Mucosa of descending colon (tissue), 3 donors: Measurements from ENCODE around the gene CHN2. TPM values are rescaled to one million over a fixed set of nuclear protein-coding genes. Genes with fewer than 3 reads are reported as not detected.

Experiments
- ATAC-seq: fragments of 200-7000 bp; cut with Tn5 transposase; one replicate; pipeline ENCODE4 v1.9.1; 2020; ENCODE audit warnings: mild to moderate bottlenecking, moderate library complexity
- DNase-seq, 3 donors: peaks; one replicate each; pipeline ENCODE4 v3.0.0-alpha.2; 2020
- H3K36me3 ChIP-seq: fragments of 200-600 bp; one replicate; pipeline ENCODE4 v1.8.0; 2021; ENCODE audit warnings: low read depth, mild to moderate bottlenecking
- H3K4me1 ChIP-seq: fragments of 200-600 bp; one replicate; pipeline ENCODE4 v1.8.0; 2021; ENCODE audit warnings: low read depth, mild to moderate bottlenecking
- H3K4me3 ChIP-seq: fragments of 200-600 bp; one replicate; pipeline ENCODE4 v1.8.0; 2021; ENCODE audit warnings: mild to moderate bottlenecking
- H3K9me3 ChIP-seq: fragments of 200-600 bp; one replicate; pipeline ENCODE4 v1.8.0; 2021; ENCODE audit warnings: mild to moderate bottlenecking
- intact Hi-C, 2 donors: fragments of 100-400 bp; cut with DNase I in 1 of 2; cut with micrococcal nuclease in 1 of 2; formaldehyde crosslinking; loops; one replicate each; pipeline versions ENCODE4 v1.11.0 to v1.11.1; 2022; cut with DNase I, micrococcal nuclease
- total RNA-seq, 3 donors: library from RNA; stranded (reverse); fragmentation: NEBNext Ultra II Directional in 2 of 3; extraction: Animal tissue kit (Norgen Biotek cat#: 25700) in 2 of 3; gene quantifications; one replicate each; pipeline versions ENCODE4 v1.2.1 to v1.2.4, GENCODE V29; 2021 to 2023
- TF ChIP-seq, protein P1 (sequence below): fragments of 200-600 bp; IDR thresholded peaks from one replicate; pipeline ENCODE4 v1.8.0; 2022; ENCODE audit warnings: antibody characterized with exemption, mild to moderate bottlenecking
- donor health status: DM: no; HTN: no; CAD: no; lungs with moderate emphysema.
- donor health status: DM: no; HTN: no; CAD: no.
- donor health status: DM: no; HTN: yes; CAD: no.

CHN2 gene
- total RNA-seq, 3 donors from 2014 or later = 18.7 to 41.5 (median 27.6) TPM

DNA sequence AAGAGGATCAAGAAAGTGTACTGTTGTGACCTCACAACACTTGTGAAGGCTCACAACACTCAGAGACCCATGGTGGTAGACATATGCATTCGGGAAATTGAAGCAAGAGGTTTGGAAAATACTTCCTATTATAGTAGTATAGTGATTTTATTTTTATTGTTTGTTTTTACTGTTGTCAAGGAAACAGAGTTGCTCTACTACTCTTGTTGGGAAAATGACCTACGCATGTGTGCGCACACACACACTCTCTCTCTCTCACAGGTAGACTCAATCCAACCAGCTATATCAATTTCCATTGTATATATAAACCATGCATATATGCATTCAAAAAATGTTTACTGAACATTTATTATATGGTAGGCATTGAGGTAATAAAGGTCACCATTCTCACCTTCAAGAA, 305.4 kb downstream of the CHN2 start:
- H3K36me3 ChIP-seq = no peaks in the 10 kb centered on the region
- intact Hi-C loops = no loop called here
- no peak overlapping the region for H3K4me3 ChIP-seq
- H3K4me1 ChIP-seq = no peaks in the 10 kb centered on the region
- DNase-seq (no peak), ATAC-seq (peak; percentile 79)
- TF ChIP-seq, protein P1, sequence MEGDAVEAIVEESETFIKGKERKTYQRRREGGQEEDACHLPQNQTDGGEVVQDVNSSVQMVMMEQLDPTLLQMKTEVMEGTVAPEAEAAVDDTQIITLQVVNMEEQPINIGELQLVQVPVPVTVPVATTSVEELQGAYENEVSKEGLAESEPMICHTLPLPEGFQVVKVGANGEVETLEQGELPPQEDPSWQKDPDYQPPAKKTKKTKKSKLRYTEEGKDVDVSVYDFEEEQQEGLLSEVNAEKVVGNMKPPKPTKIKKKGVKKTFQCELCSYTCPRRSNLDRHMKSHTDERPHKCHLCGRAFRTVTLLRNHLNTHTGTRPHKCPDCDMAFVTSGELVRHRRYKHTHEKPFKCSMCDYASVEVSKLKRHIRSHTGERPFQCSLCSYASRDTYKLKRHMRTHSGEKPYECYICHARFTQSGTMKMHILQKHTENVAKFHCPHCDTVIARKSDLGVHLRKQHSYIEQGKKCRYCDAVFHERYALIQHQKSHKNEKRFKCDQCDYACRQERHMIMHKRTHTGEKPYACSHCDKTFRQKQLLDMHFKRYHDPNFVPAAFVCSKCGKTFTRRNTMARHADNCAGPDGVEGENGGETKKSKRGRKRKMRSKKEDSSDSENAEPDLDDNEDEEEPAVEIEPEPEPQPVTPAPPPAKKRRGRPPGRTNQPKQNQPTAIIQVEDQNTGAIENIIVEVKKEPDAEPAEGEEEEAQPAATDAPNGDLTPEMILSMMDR = no peak
- H3K9me3 ChIP-seq = no peaks in the 10 kb centered on the region

DNA sequence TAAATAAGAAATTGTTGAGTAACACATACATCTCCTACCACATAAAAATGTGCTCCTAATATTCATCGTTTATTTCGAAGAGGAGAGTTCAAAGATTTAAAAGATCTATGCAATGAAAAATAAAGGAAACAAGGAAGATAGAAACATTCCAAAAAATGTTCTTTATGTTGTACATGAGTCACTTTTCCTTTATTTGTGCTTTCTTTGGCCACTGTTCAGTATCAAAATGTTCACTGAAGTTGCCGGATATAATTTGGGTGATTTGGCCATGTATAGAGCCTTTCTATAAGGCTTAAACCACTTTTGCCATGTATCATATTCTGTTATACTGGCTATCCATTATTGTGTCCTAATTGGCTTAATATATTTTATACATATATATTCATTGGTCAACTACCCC, 306.1 kb downstream of the CHN2 start:
- intact Hi-C loops = no loop called here
- DNase-seq (no peak), ATAC-seq (no peak)
- H3K4me1 ChIP-seq = no peaks in the 10 kb centered on the region
- TF ChIP-seq, protein P1 = no peak
- no peak overlapping the region for H3K4me3 ChIP-seq
- H3K36me3 ChIP-seq = no peaks in the 10 kb centered on the region
- no peaks in the 10 kb centered on the region for H3K9me3 ChIP-seq

DNA sequence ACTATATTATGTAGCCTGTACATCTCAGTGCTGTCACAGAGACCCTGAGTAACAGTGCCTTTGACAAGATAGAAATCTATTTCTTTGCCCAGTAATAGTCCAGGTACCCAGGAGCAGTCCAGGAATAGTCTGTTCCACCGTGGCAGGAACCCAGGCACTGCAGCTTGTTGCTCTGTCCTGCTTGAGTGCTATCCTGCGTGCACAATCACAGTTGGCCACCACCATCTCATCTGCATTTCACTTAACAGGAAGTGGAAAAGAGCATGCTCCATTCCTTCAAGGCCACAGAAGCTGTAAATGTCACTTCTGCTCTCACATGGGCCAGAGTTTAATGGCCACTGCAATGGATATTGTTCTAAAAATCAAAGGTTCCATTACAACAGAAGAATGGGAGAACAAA, 307.6 kb downstream of the CHN2 start:
- no peaks in the 10 kb centered on the region for H3K36me3 ChIP-seq
- DNase-seq = no peak

DNA sequence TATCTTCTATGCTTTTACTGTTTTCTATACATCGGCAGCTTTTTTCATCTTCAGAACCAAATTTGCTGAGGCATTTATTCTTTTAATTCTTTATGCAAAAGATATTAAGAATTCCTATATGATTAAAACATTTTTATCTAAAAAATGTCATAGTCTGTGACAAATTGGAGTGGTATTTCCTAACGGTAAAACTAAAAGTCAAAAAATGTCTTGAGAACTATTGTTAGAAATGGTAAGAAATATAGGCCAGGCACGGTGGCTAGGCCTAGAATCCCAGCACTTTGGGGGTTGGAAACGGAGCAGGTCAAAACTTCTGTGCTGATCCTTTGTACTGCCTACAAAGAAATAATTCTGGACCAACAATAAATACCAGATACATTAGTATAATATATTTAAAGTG, 311.4 kb downstream of the CHN2 start:
- DNase-seq (no peak), ATAC-seq (no peak)
- H3K36me3 ChIP-seq = no peaks in the 10 kb centered on the region
- TF ChIP-seq, protein P1 = no peak
- H3K9me3 ChIP-seq = no peaks in the 10 kb centered on the region
- intact Hi-C loops = no loop called here
- H3K4me3 ChIP-seq = no peak overlapping the region
- H3K4me1 ChIP-seq = no peaks in the 10 kb centered on the region

More for the DNA sequence above, 307.6 kb downstream of the CHN2 start:
- H3K4me1 ChIP-seq = no peaks in the 10 kb centered on the region
- no peaks in the 10 kb centered on the region for H3K9me3 ChIP-seq
- peak; percentile 36 for ATAC-seq
- TF ChIP-seq, protein P1 = no peak
- intact Hi-C loops = no loop called here
- no peak overlapping the region for H3K4me3 ChIP-seq

DNA sequence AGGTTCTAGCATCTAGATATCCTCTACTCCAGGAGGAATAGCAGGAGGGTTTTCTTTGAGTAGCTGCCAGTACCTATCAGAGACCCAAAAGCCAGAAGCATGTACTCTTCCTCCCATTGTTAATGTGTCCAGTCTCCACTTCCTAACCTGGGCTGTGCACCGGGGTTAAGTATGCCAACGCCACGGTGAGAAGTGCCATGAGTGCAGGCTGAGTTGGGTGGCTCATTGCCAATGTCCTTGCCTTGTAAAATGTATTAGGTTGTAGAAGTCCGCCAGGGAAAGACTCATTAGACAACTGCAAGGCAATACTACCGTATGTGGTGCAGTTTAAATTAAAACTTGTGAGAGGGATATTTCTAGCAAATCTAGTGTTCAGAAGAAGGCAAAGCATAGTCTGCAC, 314.0 kb downstream of the CHN2 start:
- no peaks in the 10 kb centered on the region for H3K36me3 ChIP-seq
- ATAC-seq = peak; percentile 57

More for the DNA sequence above, 314.0 kb downstream of the CHN2 start:
- TF ChIP-seq, protein P1 = no peak
- Histone ChIP-seq H3K4me1 (no peaks in the 10 kb centered on the region), H3K4me3 (no peak overlapping the region), H3K9me3 (no peaks in the 10 kb centered on the region)
- intact Hi-C loops = no loop called here
- DNase-seq = peak in 1 of 3 donors; percentile 59
